SK-N-SH treated with all-trans-retinoic acid at 6 μM for 48 hours (cell line): ENCODE measurements around the gene TMEM51.
"Not testable (repeated sequence)": the region's sequence is repeated elsewhere in the genome, so short reads cannot be mapped to it uniquely, and the experiment has no call there.

ENCODE experiments used
- ISL1 ChIP-seq: fragments of 250-450 bp; sonication (Bioruptor Pico); IDR thresholded peaks from 2 replicates; pipeline ENCODE4 v2.1.2; 2022; ENCODE audit warnings: mild to moderate bottlenecking, moderate library complexity
- OSR1 ChIP-seq: fragments of 250-450 bp; sonication (Bioruptor Pico); IDR thresholded peaks from 2 replicates; pipeline ENCODE4 v1.8.0; 2022; ENCODE audit warnings: moderate library complexity, mild to moderate bottlenecking, inconsistent platforms
- ZFP3 ChIP-seq: fragments of 250-450 bp; sonication (Bioruptor Pico); IDR thresholded peaks from 2 replicates; pipeline ENCODE4 v1.5.0; 2020; ENCODE audit warnings: mild to moderate bottlenecking, moderate library complexity
- ZNF70 ChIP-seq: fragments of 450-650 bp; formaldehyde crosslinking; IDR thresholded peaks from 2 replicates; pipeline ENCODE4 v1.5.0; 2020; ENCODE audit warnings: mild to moderate bottlenecking, moderate library complexity
- TF ChIP-seq, protein P1 (sequence below): fragments of 250-450 bp; sonication (Bioruptor Pico); IDR thresholded peaks from 2 replicates; pipeline ENCODE4 v1.5.0; 2020; ENCODE audit warnings: mild to moderate bottlenecking, moderate library complexity

GRCh38 chr1:15175324-15176094, 22.0 kb downstream of the TMEM51 start:
- not testable (repeated sequence) for TF ChIP-seq ZNF70; ISL1 (CRISPR knock-in tag); OSR1; ZFP3
- TF ChIP-seq, protein P1, sequence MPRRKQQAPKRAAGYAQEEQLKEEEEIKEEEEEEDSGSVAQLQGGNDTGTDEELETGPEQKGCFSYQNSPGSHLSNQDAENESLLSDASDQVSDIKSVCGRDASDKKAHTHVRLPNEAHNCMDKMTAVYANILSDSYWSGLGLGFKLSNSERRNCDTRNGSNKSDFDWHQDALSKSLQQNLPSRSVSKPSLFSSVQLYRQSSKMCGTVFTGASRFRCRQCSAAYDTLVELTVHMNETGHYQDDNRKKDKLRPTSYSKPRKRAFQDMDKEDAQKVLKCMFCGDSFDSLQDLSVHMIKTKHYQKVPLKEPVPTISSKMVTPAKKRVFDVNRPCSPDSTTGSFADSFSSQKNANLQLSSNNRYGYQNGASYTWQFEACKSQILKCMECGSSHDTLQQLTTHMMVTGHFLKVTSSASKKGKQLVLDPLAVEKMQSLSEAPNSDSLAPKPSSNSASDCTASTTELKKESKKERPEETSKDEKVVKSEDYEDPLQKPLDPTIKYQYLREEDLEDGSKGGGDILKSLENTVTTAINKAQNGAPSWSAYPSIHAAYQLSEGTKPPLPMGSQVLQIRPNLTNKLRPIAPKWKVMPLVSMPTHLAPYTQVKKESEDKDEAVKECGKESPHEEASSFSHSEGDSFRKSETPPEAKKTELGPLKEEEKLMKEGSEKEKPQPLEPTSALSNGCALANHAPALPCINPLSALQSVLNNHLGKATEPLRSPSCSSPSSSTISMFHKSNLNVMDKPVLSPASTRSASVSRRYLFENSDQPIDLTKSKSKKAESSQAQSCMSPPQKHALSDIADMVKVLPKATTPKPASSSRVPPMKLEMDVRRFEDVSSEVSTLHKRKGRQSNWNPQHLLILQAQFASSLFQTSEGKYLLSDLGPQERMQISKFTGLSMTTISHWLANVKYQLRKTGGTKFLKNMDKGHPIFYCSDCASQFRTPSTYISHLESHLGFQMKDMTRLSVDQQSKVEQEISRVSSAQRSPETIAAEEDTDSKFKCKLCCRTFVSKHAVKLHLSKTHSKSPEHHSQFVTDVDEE, result not testable (repeated sequence)
